ENCODE measurements around the gene SZT2.

SZT2 gene

DNA sequence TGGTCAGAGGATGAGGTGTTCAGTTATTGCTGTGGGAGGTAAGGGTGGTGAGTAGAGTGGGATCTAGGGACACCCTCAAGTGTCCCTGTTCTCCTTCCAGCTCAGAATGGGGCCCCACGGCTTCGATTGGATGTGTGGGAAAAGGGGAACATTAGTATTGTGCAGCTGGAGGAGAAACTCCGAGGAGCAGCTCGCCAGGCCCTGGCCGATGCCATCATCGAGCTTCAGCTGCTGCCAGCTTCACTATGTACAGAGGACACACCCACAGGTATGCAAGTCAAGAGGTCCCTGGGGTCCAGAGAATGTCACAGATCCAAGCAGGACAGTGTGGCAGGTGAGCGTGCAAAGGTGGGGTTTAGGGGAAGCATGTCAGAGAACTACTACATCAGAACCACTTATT is 50.1 kb downstream of the SZT2 start:
- no peak for DNase-seq (ENCODE audit: low read depth in 2 of 2, low spot score in 1 of 2)

DNA sequence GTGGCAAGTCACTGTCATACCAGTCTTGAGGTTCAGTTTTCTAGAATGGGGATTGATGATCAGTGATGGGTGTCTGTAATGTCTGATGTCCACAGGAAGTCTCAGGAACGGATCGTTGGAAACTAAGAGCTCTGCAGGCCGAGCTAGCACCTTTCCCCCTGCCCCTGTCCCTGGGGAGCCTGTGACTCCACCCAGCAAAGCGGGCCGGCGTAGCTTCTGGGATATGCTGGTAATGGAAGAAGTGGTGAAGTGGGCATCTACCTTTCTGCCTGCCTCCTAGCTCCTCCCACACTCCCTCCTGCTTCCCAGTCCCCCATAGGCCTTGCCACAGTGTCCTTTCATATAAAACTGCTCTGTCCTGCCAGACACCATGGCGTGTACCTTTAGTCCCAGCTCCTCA is 50.7 kb downstream of the SZT2 start:
- DNase-seq (ENCODE audit: low read depth in 2 of 2, low spot score in 1 of 2), result no peak

DNA sequence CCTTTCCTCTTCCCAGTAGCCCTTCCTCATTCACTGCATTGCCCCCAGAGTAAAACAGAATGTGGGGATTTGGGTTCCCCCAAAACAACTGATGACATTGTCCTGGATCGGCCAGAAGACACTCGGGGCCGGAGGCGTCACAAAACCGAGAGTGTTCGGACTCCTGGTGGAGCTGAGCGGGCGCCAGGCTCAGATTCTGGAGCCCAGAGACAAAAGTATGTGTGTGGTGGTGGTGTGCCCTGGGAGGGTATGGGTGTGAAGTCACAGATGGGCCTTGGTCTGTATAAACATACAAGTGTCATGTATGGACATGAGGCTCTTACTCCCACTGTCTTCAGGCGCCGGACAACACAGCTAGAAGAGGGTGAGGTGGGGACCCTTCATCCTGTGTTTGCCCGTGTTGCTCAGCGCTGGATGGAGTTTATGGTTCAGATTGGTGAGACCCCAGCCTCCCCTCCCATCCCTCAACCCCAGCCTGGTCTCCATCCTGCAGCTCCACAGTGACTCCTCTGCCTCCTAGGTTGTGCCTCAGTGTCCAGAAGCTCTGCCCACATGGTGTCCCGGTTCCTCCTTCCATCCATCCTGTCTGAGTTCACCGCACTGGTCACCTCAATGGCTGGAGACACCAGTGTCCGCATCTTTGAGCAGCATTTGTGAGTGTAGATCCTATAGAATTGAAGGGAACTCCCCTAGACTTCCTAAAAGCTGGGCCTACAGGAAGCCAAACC is 51.6 kb downstream of the SZT2 start:
- DNase-seq (ENCODE audit: low read depth in 2 of 2, low spot score in 1 of 2), result no peak

DNA sequence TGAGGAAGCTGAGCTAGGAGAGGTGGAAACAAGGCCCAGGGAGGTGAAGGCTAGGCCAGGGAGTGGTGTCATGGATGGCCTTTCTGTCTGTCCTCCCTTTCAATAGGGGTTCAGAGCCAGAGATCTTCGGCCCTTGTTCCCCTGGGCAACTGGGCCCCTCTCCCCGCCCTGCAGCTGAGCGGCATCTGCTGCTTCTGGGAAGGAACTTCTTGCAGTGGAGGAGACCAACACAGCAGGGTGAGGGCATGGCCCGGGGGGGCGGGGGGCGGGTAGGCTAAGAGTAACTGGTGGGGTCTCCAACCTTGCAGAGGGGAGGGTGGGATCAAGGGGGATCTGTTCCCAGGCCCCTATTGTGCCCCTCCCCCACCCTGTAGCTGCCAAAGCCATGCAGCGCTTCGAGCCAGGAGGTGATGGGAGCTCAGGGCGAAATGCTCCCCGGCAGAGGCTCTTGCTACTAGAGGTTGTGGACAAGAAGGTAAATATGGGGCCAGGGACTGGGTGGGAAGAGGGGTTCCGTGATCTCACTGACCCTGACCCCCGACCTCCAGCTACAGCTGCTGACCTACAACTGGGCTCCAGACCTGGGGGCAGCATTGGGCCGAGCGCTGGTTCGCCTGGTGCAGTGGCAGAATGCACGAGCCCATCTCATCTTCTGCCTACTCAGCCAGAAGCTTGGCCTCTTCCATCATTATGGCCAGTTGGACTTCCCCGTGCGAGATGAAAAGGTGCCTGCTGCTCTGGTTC is 52.4 kb downstream of the SZT2 start:
- no peak for DNase-seq (ENCODE audit: low read depth in 2 of 2, low spot score in 1 of 2)

DNA sequence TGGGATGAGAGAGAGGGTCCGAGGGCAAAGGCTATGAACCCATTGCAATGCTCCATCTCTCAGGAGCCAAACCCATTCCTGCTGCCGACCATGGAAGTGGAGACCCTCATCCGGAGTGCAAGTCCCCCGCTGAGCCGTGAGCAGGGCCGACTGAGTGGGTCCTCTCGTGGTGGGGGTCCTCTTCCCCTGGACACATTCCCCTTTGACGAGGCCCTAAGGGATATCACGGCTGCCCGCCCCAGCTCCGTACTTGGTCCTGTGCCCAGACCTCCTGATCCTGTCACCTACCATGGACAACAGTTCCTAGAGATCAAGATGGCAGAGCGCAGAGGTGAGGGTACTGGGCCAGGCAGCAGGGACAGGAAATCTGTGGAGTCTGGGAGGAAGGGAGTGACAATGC is 53.1 kb downstream of the SZT2 start:
- DNase-seq (ENCODE audit: low read depth in 2 of 2, low spot score in 1 of 2), result no peak

DNA sequence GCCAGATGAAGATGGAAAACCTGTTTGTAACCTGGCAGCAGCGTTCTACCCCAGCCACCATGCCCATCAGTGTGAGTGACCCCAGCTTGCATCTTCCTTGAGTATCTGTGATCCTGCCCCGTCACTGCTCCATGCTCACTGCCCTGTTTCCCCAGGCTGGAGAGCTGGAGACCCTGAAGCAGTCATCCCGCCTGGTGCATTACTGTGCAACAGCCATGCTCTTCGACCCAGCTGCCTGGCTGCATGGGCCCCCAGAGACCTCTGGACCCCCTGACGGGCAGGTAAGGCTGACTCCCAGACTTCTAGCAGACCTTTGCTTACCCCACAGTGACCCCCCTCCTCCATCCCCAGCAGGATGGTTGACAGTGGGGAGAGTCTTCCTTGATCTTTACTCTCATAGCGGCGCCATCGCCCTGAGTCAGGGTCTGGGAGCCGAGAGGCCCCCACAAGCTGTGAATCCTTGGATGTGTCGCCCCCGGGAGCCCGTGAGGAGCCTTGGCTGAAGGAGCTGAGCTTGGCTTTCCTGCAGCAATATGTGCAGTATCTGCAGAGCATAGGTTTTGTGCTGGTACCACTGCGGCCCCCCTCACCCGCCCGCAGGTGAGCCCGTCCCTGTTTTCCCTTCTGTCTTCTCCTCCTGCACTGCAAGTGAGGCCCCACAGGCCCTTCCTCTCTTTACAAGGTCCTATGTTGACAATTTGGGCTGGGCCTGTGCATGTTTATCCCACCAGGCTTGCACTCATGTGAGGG is 53.7 kb downstream of the SZT2 start:
- DNase-seq (ENCODE audit: low read depth in 2 of 2, low spot score in 1 of 2), result no peak

DNA sequence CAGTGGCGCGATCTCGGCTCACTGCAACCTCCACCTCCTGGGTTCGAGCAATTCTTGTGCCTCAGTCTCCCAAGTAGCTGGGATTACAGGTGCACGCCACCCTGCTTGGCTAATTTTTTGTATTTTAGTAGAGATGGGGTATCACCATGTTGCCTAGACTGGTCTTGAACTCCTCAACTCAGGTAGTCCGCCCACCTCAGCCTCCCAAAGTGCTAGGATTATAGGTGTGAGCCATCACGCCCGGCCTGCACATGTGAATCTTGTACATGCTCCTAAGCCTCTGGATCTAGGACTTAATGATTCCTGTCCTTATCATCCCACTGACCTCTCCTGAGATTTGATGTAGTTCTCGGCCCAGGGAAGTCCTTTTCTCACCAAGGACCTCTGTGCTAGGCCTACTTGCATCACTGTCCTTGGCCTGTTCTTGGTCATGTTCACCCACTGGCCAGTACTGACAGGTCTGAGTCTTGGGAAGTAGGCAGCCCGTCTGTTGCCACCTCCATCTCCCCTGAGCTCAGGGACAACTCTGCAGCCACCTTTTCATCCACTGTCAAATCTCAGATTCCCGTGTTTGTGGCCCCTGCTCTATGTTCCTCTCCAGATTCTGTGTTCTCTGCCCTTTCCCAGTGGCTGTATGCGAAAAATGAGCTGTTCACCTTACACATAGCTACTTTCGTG is 54.6 kb downstream of the SZT2 start:
- DNase-seq (ENCODE audit: low read depth in 2 of 2, low spot score in 1 of 2), result no peak

DNA sequence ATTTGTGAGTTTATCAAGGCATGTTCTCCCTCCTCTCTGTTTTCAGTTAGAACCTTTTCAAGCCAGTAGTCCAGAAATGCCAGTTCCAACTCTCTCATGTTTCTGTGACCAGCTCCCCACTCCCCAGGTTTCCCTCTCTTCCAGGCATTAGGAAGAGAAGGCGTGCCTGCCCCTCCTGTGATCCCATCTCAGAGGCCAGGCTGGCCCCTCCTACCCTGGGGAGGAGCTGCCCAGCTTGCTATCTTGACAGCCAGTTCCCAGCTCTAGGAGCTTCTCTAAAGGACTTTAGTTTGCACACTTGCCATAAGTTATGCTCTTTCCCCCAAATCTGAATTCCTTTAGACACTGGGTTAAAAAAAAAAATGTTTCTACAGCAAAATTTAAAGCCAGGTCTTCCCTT is 55.1 kb downstream of the SZT2 start:
- no peak for DNase-seq (ENCODE audit: low read depth in 2 of 2, low spot score in 1 of 2)

DNA sequence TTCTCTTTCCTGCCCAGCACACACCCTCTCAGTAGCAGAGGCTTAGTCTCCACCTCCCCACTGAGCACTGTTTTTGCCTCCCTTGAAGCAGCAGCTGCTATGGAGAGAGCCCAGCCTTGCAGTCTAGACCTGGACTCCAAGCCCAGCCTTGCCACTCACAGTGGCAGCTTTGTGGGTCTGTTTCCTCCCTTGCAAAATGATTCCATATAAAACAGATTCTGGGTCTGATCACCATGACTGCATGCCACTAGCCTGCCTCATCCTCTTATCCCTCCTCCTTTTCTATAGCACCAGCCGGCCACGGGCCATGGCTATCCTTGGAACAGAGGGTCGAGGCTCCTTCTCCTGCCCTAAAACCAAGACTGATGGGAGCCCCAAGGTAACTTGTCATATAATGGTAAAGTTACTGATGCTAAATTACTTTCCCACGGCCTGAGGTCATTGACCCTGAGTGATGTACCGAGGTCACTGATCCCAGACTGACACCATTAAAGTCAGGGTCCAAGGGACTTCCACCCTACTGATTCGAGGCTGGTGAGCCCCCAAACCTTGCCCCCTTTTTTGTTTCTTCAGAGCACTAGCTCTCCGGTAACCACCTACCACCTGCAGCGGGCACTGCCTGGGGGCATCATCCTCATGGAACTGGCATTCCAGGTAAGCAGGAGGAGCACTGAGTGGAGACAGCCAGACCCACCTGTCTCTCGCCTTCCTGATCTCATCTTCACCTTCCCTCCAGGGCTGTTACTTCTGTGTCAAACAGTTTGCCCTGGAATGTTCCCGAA is 56.1 kb downstream of the SZT2 start:
- DNase-seq (ENCODE audit: low read depth in 2 of 2, low spot score in 1 of 2), result no peak

DNA sequence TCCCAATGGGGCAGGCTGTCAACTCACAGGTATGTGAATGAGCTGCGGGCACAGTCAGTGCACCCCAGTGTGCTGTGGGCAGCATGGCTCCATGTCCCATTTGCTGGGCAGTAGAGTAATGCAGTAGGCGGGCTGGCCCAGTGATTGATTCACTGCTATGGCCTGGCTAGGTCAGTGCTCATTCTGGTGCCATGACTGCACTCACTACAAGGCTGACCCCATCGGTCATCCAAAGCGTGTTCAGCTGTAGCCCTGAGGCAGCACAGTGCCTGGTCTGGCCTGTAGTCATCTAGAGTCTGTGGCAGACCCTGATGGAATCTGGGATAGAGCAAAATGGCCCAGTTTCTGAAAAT is 56.7 kb downstream of the SZT2 start:
- no peak for DNase-seq (ENCODE audit: low read depth in 2 of 2, low spot score in 1 of 2)

DNA sequence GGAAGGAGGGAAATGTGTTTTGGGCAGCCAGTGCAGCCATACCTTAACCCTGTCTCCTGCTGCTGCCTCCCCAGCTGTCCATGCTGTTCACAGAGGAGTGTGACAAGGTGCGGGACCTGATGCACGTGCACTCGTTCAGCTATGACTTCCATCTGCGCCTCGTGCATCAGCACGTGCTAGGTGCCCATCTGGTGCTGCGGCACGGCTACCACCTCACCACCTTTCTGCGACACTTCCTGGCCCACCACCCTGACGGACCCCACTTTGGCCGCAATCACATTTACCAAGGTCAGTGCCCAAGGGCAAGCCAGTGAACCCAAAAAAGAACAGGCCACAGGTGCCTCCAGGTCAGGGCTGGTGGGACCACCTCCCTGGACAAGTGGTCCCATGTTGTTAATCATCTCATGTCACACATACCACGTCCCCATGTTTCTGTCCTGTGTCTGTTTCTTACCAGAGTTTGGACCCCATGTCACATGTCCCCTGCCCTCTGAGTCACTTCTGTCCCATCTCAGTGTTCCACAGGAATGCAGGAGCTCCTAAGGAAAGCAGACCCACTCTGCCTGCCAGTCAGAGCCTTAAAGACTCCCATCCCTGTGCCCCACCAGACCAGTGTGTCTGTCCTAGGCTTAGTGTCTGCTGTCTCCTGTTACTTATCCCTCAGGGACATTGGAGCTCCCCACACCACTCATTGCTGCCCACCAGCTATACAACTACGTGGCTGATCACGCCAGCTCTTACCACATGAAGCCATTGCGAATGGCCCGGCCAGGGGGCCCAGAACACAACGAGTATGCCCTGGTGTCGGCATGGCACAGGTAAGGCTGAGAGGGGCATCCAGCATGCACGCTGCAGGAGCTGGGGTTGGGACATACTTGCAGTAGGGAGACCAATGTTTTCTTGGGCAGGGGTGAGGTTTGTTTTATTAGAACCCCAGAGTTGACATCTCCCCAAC is 57.5 kb downstream of the SZT2 start:
- no peak for DNase-seq (ENCODE audit: low read depth in 2 of 2, low spot score in 1 of 2)

DNA sequence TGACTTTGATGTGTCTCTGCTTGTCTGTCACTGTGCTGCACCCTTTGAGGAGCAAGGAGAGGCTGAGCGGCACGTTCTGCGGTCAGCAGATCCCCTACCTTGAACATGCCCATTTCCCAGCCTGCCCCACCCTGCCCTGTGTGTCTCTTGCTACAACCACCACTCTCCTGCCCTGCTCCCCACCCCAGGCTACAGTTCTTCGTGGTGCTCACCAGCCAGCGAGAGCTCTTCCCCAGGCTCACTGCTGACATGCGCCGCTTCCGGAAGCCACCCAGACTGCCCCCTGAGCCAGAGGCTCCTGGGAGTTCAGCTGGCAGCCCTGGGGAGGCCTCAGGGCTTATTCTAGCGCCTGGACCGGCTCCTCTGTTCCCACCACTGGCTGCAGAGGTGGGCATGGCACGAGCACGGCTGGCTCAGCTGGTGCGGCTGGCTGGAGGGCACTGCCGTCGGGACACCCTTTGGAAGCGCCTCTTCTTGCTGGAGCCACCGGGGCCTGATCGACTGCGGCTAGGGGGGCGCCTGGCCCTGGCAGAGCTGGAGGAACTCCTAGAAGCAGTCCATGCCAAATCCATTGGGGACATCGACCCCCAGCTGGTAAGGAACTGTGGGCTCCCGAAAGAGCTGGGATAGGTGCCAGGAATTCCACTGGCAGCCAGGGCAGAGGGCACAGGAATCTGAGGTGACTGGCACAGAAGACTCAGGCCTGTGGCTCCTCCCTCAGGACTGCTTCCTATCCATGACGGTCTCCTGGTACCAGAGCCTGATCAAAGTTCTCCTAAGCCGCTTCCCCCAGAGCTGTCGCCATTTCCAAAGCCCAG is 58.4 kb downstream of the SZT2 start:
- DNase-seq (ENCODE audit: low read depth in 2 of 2, low spot score in 1 of 2), result no peak

DNA sequence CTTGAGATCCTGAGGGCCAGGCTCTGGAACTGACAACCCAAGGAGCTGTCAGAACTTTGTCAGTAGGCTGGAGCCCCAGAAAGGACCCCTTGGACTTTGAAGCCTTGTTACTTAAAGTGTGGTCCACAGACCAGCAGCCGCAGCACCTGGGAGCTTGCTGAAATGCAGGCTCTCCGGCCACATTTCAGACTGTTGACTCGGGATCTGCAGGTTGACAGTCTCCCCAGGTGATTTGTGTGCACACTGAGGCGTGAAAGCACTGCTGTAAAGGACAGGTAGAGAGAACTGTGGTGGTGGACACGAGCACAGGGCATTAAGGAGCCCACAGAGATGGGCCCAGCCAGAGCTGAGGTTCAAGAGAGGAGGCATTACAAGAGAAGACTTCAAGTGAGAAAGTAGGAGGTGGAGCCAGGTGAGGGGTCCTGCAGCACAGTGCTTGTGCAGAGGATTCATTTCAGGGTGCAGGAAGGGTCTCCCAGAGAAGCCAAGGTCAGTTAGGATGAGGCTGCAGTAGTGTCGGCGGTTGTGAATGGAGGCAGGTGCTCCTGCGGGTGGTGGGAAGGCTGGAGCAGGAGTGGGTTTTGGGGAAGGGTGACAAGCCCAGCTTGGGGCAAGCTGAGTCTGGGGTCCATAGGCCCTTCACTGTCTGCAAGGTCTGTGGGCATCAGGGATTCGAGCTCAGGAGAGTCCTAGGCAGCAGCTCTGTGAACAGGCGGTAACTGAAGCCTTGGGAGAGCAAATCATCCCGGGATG is 59.4 kb downstream of the SZT2 start:
- no peak for DNase-seq (ENCODE audit: low read depth in 2 of 2, low spot score in 1 of 2)

DNA sequence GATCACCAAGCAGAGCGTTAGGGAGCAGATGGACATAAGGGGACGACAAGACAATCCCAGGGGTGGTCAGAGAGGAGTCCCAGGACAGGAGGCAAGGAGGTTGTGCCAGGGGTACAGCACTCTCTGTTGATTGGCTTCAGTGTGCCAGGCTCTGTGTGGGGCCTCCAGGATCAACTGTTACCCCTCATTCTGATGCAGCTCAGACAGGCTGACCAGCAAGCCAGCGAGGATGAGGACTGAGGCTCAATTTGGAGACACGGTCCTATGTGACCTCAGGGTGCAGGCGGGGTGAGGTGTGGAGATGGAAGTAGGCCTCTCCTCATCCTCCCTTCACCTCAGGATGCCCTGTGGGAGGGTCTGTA is 60.0 kb downstream of the SZT2 start:
- no peak for DNase-seq (ENCODE audit: low read depth in 2 of 2, low spot score in 1 of 2)

DNA sequence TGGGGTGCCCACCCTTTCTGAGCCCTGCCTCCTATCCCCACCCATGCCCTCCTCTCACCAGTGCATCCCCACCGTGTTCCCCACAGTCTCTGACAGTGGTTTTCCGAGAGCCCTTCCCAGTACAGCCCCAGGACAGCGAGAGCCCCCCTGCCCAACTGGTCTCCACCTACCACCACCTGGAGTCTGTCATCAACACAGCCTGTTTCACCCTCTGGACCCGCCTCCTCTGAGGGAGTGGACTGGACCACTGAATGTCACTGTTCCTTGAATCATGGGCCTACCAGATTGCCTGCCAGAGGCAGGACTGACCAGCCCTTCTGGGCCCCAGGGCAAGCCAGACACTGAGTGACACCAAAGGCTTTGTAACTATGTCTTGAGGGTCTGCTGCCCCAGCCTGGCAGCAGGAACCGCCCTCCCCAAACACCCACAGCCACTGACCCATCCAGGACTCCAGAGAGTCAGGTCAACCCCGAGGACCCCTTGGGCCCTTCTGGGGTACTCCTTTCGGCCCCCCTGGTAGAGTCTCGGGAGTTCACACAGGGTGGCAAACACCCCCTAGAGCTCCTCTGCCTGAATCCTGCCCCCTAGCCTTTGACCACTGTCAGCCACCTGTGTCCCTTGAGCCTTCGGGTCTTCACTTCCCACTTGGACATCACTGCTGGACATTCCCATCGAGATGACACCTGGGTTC is 60.7 kb downstream of the SZT2 start:
- DNase-seq (ENCODE audit: low read depth in 2 of 2, low spot score in 1 of 2), result no peak

DNA sequence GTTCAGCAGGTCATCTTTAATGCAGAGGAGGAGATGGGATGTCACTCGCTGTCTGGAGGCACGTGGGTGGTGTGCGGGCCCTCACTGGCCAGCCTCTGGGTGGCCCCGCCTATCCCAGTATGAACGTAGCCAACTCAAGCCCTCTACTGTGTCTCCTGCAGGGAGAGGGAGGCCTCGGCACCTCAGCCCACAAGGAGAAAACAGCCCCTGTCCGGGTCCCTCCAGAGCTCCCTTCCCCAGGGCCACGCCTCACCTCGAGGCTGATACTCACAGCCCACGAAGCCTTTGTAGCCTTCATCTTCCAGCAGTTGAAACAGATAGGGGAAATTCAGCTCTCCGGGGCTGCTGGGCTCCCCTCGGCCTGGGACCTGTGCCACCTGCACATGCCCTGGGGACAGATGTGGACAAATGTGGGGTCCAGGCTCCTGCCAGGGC is 61.5 kb downstream of the SZT2 start:
- DNase-seq (ENCODE audit: low read depth in 2 of 2, low spot score in 1 of 2), result no peak

DNA sequence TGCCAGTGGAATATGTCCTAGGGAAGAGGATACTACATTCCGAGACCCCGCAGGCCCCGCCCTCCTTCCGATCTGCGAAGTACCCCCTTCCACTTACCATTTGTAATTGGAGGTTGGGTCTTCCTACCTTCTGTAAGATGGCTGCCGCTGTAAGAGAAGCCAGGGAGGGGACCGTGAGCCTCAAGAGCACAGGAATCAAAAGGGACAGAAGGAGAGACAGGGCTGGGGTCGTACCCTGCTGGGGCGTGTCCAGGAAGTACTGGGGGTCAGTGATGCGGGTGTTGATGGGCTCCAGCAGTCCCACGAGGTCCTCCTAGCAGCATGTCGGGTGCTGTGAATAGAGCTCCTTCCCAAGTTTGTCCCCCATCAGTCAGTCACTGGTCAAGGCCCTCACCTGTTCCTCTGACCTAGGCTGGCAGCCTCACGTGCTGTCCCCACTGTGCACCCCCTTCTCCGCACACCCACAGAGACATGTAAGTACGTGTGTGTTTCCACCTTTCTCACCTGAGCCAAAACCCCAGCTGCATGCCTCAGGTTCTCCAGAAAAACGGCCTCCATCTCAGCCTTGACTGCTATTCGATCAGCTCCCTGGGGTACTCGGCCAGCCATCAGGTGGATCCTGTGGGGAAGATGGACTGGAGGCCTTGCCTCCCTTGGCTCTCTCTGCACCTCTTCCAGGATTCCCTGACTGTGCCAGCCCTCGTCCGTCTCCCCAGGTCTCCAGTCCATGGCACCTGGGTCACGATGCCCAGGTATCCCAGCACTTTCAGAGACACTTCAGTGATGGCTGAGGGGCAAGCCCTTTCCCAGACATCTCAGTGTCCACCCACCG is 62.2 kb downstream of the SZT2 start:
- no peak for DNase-seq (ENCODE audit: low read depth in 2 of 2, low spot score in 1 of 2)

Measured in stimulated activated CD8-positive, alpha-beta memory T cell treated with anti-CD3 and anti-CD28 coated beads, Interleukin-4, amount 100 ng/mL, for 4 hours (primary cell).